H9 (cell line): Measurements from ENCODE around the gene C9. TPM values are rescaled to one million over a fixed set of nuclear protein-coding genes. Genes with fewer than 3 reads are reported as not detected.

Experiments
- DNase-seq: peaks from one replicate; pipeline ENCODE4 v3.0.0-alpha.2; 2017
- H2AFZ ChIP-seq: one replicate; pipeline ENCODE4 v1.6.1; 2013; ENCODE audit warnings: mild to moderate bottlenecking, low read length, control low read depth, moderate library complexity
- H2AK5ac ChIP-seq: 2 replicates; pipeline ENCODE4 v1.6.1; 2013; ENCODE audit warnings: low read length, control low read depth, mixed read lengths; ENCODE audit not compliant: insufficient read length
- H2BK120ac ChIP-seq: one replicate; pipeline ENCODE4 v1.6.1; 2013; ENCODE audit warnings: low read depth, mild to moderate bottlenecking, low read length, control low read depth, inconsistent platforms; ENCODE audit not compliant: poor library complexity, severe bottlenecking
- H2BK12ac ChIP-seq: 2 replicates; pipeline ENCODE4 v1.6.1; 2013; ENCODE audit warnings: low read length, control low read depth, mixed read lengths, low read depth; ENCODE audit not compliant: insufficient read length
- H2BK15ac ChIP-seq: 2 replicates; pipeline ENCODE4 v1.6.1; 2013; ENCODE audit warnings: low read depth, low read length, control low read depth
- H2BK20ac ChIP-seq: one replicate; pipeline ENCODE4 v1.6.1; 2013; ENCODE audit warnings: low read depth, mild to moderate bottlenecking, low read length, control low read depth, inconsistent platforms; ENCODE audit not compliant: poor library complexity, severe bottlenecking
- H2BK5ac ChIP-seq: 2 replicates; pipeline ENCODE4 v1.6.1; 2013; ENCODE audit warnings: low read length, control low read depth, mixed read lengths; ENCODE audit not compliant: insufficient read length
- H3K14ac ChIP-seq: 2 replicates; pipeline ENCODE4 v1.6.1; 2013; ENCODE audit warnings: low read length, control low read depth; ENCODE audit not compliant: insufficient read depth
- H3K18ac ChIP-seq: 2 replicates; pipeline ENCODE4 v1.6.1; 2013; ENCODE audit warnings: low read depth, mild to moderate bottlenecking, mixed read lengths, low read length, control low read depth; ENCODE audit not compliant: insufficient read length
- H3K23ac ChIP-seq: 2 replicates; pipeline ENCODE4 v1.6.1; 2013; ENCODE audit warnings: low read length, control low read depth, mixed read lengths, low read depth; ENCODE audit not compliant: insufficient read length
- H3K23me2 ChIP-seq: 2 replicates; pipeline ENCODE4 v1.6.1; 2013; ENCODE audit warnings: low read depth, mild to moderate bottlenecking, mixed read lengths, low read length, control low read depth; ENCODE audit not compliant: insufficient read length, poor library complexity, severe bottlenecking
- H3K27ac ChIP-seq: 2 replicates; pipeline ENCODE4 v1.5.1; 2013; ENCODE audit warnings: low read length, control low read depth, mixed read lengths, low read depth; ENCODE audit not compliant: insufficient read length
- H3K27me3 ChIP-seq: 2 replicates; pipeline ENCODE4 v1.6.1; 2013; ENCODE audit warnings: low read length, control low read depth, inconsistent platforms; ENCODE audit not compliant: insufficient read depth
- H3K4ac ChIP-seq: 2 replicates; pipeline ENCODE4 v1.6.1; 2013; ENCODE audit warnings: low read depth, mild to moderate bottlenecking, control low read depth, inconsistent platforms, low read length, moderate library complexity
- H3K4me1 ChIP-seq: 2 replicates; pipeline ENCODE4 v1.6.1; 2013; ENCODE audit warnings: low read length, control low read depth, inconsistent platforms; ENCODE audit not compliant: insufficient read depth
- H3K4me2 ChIP-seq: 2 replicates; pipeline ENCODE4 v1.6.1; 2013; ENCODE audit warnings: low read length, control low read depth, mixed read lengths; ENCODE audit not compliant: insufficient read length, insufficient read depth
- H3K56ac ChIP-seq: 2 replicates; pipeline ENCODE4 v1.6.1; 2013; ENCODE audit warnings: low read depth, mild to moderate bottlenecking, mixed read lengths, low read length, control low read depth; ENCODE audit not compliant: insufficient read length
- H3K79me1 ChIP-seq: 2 replicates; pipeline ENCODE4 v1.6.1; 2013; ENCODE audit warnings: low read depth, mild to moderate bottlenecking, moderate library complexity, low read length, control low read depth, inconsistent platforms; ENCODE audit not compliant: insufficient read depth, poor library complexity, severe bottlenecking
- H3K79me2 ChIP-seq: 2 replicates; pipeline ENCODE4 v1.6.1; 2013; ENCODE audit warnings: low read length, control low read depth, inconsistent platforms; ENCODE audit not compliant: insufficient read depth
- H3K9ac ChIP-seq: 2 replicates; pipeline ENCODE4 v1.6.1; 2013; ENCODE audit warnings: low read length, control low read depth, mixed read lengths; ENCODE audit not compliant: insufficient read length; ENCODE audit errors: extremely low read depth
- H3K9me3 ChIP-seq: one replicate; pipeline ENCODE4 v1.6.1; 2013; ENCODE audit warnings: low read depth, low read length, inconsistent platforms; ENCODE audit not compliant: control insufficient read depth
- H3T11ph ChIP-seq: one replicate; pipeline ENCODE4 v1.6.1; 2013; ENCODE audit warnings: mild to moderate bottlenecking, low read length, control low read depth, inconsistent platforms
- H4K20me1 ChIP-seq: one replicate; pipeline ENCODE4 v1.6.1; 2013; ENCODE audit not compliant: control insufficient read depth, insufficient read length, insufficient read depth
- H4K5ac ChIP-seq: 2 replicates; pipeline ENCODE4 v1.6.1; 2013; ENCODE audit warnings: low read depth, mild to moderate bottlenecking, mixed read lengths, low read length, control low read depth; ENCODE audit not compliant: insufficient read length
- H4K8ac ChIP-seq: replicated peaks from 2 replicates; pipeline ENCODE4 v1.6.1; 2013; ENCODE audit warnings: low read length, control low read depth, mixed read lengths, low read depth; ENCODE audit not compliant: insufficient read length
- H4K91ac ChIP-seq: 2 replicates; pipeline ENCODE4 v1.6.1; 2013; ENCODE audit warnings: low read depth, mild to moderate bottlenecking, moderate library complexity, mixed read lengths, low read length, control low read depth; ENCODE audit not compliant: insufficient read length
- H3K27ac Mint-ChIP-seq, 3 experiments: 2 replicates in 2 of 3; 3 replicates in 1 of 3; pipeline ENCODE4 v1.8.0; 2020 to 2021; ENCODE audit warnings: mixed read lengths in 3 of 3, mild to moderate bottlenecking in 1 of 3, moderate library complexity in 1 of 3
- H3K27me3 Mint-ChIP-seq: 2 replicates; pipeline ENCODE4 v1.8.0; 2021; ENCODE audit warnings: low read depth, mild to moderate bottlenecking, moderate library complexity, mixed read lengths
- H3K36me3 Mint-ChIP-seq, 3 experiments: 2 replicates in 2 of 3; 3 replicates in 1 of 3; pipeline ENCODE4 v1.8.0; 2020 to 2021; ENCODE audit warnings: low read depth in 3 of 3, mixed read lengths in 3 of 3; ENCODE audit not compliant: insufficient read depth in 1 of 3
- H3K4me1 Mint-ChIP-seq, 2 experiments: 2 replicates each; pipeline ENCODE4 v1.8.0; 2020; ENCODE audit warnings: mixed read lengths in 2 of 2
- H3K4me3 Mint-ChIP-seq, 2 experiments: 2 replicates in 1 of 2; 3 replicates in 1 of 2; pipeline ENCODE4 v1.8.0; 2020 to 2021; ENCODE audit warnings: mild to moderate bottlenecking in 2 of 2, mixed read lengths in 2 of 2, moderate library complexity in 1 of 2
- H3K9me3 Mint-ChIP-seq, 2 experiments: 2 replicates in 1 of 2; 3 replicates in 1 of 2; pipeline ENCODE4 v1.8.0; 2020; ENCODE audit warnings: mild to moderate bottlenecking in 2 of 2, mixed read lengths in 2 of 2, moderate library complexity in 1 of 2
- WGBS: extraction: QIAGEN DNeasy Blood & Tissue Kit; methylation state at CpG from one replicate; pipeline ENCODE4 v1.1.7; 2013; ENCODE audit warnings: missing lambda C conversion rate, low lambda C conversion rate, mixed read lengths; ENCODE audit not compliant: insufficient read length; ENCODE audit errors: extremely low coverage; 5-methylcytosine and 5-hydroxymethylcytosine counted together
- total RNA-seq: library from RNA; stranded (reverse); gene quantifications from 2 replicates; pipeline ENCODE4 v1.2.1, GENCODE V29; 2021
- TF ChIP-seq, protein P1 (sequence below): fragments of 200-600 bp; sonication (generic); conservative IDR thresholded peaks from 3 replicates; pipeline ENCODE4 v1.8.0; 2021; ENCODE audit warnings: antibody characterized with exemption, mild to moderate bottlenecking

Gene C9
- total RNA-seq, 1 experiment from 2014 or later = not detected

DNA sequence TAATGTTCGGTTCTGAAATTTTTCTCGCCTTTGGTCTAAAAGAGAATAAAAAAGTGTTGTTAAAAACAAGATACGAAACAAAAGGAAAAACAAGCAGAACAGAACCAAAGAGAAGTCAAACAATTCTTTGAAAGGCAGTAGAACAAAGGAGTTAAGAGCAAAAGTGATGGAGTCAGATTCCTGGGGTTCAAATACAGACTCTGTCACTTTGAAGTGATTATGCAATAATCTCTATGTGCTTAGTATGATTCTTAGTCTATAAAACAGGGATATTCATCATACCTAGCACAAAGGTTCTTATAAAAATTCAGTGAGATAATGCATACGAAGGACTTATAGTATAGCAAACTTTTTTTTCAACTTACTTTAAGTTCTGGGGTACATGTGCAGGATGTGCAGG is 48.3 kb downstream of the C9 start:
- DNase-seq = no peak
- Histone ChIP-seq H3K18ac (no peak overlapping the region), H2AK5ac (no peak overlapping the region), H2BK15ac (no peak overlapping the region), H4K8ac (no peak overlapping the region), H3K14ac (no peak overlapping the region), H3K27me3 (no peaks in the 10 kb centered on the region), H2BK120ac (no peak overlapping the region), H2BK20ac (no peak overlapping the region), H3K56ac (no peak overlapping the region), H3K4ac (no peak overlapping the region), H3K9me3 (no peaks in the 10 kb centered on the region), H3T11ph (no peak overlapping the region), H4K20me1 (no peaks in the 10 kb centered on the region), H3K9ac (no peak overlapping the region), H2AFZ (no peak overlapping the region), H3K4me2 (no peak overlapping the region), H3K4me1 (no peaks in the 10 kb centered on the region), H3K27ac (no peak overlapping the region), H3K79me1 (no peaks in the 10 kb centered on the region), H2BK5ac (no peak overlapping the region), H4K5ac (no peak overlapping the region), H2BK12ac (no peak overlapping the region), H3K23ac (no peak overlapping the region), H4K91ac (no peak overlapping the region), H3K79me2 (no peaks in the 10 kb centered on the region), H3K23me2 (no peaks in the 10 kb centered on the region)
- Mint-ChIP-seq H3K27ac (no peak overlapping the region), H3K27me3 (no peaks in the 10 kb centered on the region; the same call in 1 of the 2 replicates), H3K36me3 (no peaks in the 10 kb centered on the region; a peak in 1 of 7 replicates), H3K4me3 (no peak overlapping the region), H3K4me1 (no peaks in the 10 kb centered on the region), H3K9me3 (peaks cover 0 to 3% of the 10 kb centered on the region in 2 experiments; a peak in 2 of 5 replicates)
- no CpG with 5 or more reads among the region's 4 CpGs for WGBS
- TF ChIP-seq, protein P1, sequence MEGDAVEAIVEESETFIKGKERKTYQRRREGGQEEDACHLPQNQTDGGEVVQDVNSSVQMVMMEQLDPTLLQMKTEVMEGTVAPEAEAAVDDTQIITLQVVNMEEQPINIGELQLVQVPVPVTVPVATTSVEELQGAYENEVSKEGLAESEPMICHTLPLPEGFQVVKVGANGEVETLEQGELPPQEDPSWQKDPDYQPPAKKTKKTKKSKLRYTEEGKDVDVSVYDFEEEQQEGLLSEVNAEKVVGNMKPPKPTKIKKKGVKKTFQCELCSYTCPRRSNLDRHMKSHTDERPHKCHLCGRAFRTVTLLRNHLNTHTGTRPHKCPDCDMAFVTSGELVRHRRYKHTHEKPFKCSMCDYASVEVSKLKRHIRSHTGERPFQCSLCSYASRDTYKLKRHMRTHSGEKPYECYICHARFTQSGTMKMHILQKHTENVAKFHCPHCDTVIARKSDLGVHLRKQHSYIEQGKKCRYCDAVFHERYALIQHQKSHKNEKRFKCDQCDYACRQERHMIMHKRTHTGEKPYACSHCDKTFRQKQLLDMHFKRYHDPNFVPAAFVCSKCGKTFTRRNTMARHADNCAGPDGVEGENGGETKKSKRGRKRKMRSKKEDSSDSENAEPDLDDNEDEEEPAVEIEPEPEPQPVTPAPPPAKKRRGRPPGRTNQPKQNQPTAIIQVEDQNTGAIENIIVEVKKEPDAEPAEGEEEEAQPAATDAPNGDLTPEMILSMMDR = no peak
